ENCODE data around the gene ATG2B. TPM values are rescaled to one million over a fixed set of nuclear protein-coding genes. Genes with fewer than 3 reads are reported as not detected.

The ATG2B gene
- total and polyA plus RNA-seq, 10 of the 15 experiments (the other 5 are each of a cell fraction or from before 2014, with no cell fraction given), result 0.84 to 15.4 (median 9.9) TPM

- no TSS peak for BruUV-seq (replicated peaks)
- TF ChIP-seq PML (IDR thresholded peaks at IDR 0.05; ENCODE audit: low read length) (no peak), POU2F2 (IDR thresholded peaks at IDR 0.05; ENCODE audit: borderline replicate concordance, low read depth, low read length) (no peak), ZBTB11 (CRISPR knock-in tag; IDR thresholded peaks at IDR 0.05) (no peak), POLR2A (IDR thresholded peaks at IDR 0.05; ENCODE audit: low read depth, low read length) (no peak), MEF2B (IDR thresholded peaks at IDR 0.05; ENCODE audit: partially characterized antibody, poor library complexity, severe bottlenecking) (no peak), BHLHE40 (IDR thresholded peaks at IDR 0.05; ENCODE audit: borderline replicate concordance in 1 of 2, low read depth in 2 of 2, low read length in 1 of 2) (no peak), MXI1 (IDR thresholded peaks at IDR 0.05; ENCODE audit: low read depth, low read length) (no peak), KLF5 (IDR thresholded peaks at IDR 0.05; ENCODE audit: partially characterized antibody) (no peak), ZBTB40 (IDR thresholded peaks at IDR 0.05; ENCODE audit: borderline replicate concordance) (no peak), TARDBP (IDR thresholded peaks at IDR 0.05; ENCODE audit: borderline replicate concordance) (no peak)
- H3K4me1 ChIP-seq (ENCODE audit: control insufficient read depth, insufficient read depth, low read length), result no peaks in the 10 kb centered on the region
- H3K27ac ChIP-seq (ENCODE audit: control insufficient read depth, insufficient read depth), result no peak overlapping the region
- H3K79me2 ChIP-seq (ENCODE audit: control insufficient read depth, insufficient read depth, low read length), result no peaks in the 10 kb centered on the region
- no peaks in the 10 kb centered on the region for H3K27me3 ChIP-seq (replicated peaks in 1 of 2; ENCODE audit: control insufficient read depth in 2 of 2, insufficient read depth in 2 of 2, low read length in 1 of 2)
- intact Hi-C loops (cut with micrococcal nuclease; ENCODE audit: unreplicated experiment), result no loop called here
- ChIA-PET SMC1A (ENCODE audit: uncharacterized antibody, unreplicated experiment) (interaction anchor here (2.4 kb wide), 1 partner anchor 12 kb away, joined by 7 read pairs; no protein-coding TSS in a partner anchor), CTCF (interaction anchor here (0.7 to 1.5 kb wide), 3 partner anchors 32 to 217 kb away, joined by 3 to 5 read pairs (median 4); no protein-coding TSS in a partner anchor), RAD21 (ENCODE audit: unreplicated experiment) (no interaction called here), POLR2A (interaction anchor here (0.5 kb wide), 1 partner anchor 167 kb away, joined by 9 read pairs; no protein-coding TSS in a partner anchor)
- in situ Hi-C loops (cut with MboI), result no loop called here
- 72% methylated on average over 3 of the region's 3 CpGs for WGBS (ENCODE audit: insufficient coverage, insufficient replicate concordance, low lambda C conversion rate, missing lambda C conversion rate)
- H2AFZ ChIP-seq (ENCODE audit: control insufficient read depth, low read depth, low read length), result no peak overlapping the region
- no peak overlapping the region for H3K4me2 ChIP-seq (ENCODE audit: control insufficient read depth, insufficient read depth)
- ATAC-seq (no peak), DNase-seq (ENCODE audit: low read depth, low spot score) (no peak), FAIRE-seq (no peak)
- no peak overlapping the region for H3K4me3 ChIP-seq
- H3K36me3 ChIP-seq (ENCODE audit: control insufficient read depth in 2 of 2, insufficient read depth in 2 of 2, low read length in 1 of 2), result peaks cover 0 to 5% of the 10 kb centered on the region in 2 experiments; a peak in 3 of 4 replicates
- no peaks in the 10 kb centered on the region for H4K20me1 ChIP-seq (ENCODE audit: control insufficient read depth, insufficient read depth)
- no peak overlapping the region for H3K9ac ChIP-seq (ENCODE audit: control insufficient read depth, insufficient read depth, low read length)
- no peaks in the 10 kb centered on the region for H3K9me3 ChIP-seq (replicated peaks; ENCODE audit: control insufficient read depth, insufficient read depth, low read length)
Observed at GRCh38 chr14:96303981-96304380, 59.2 kb downstream of the ATG2B start.
